Measurements from ENCODE around the gene FLAD1.

GRCh38 chr1:154992721-154993571 is 9.8 kb downstream of the FLAD1 start:
- TF ChIP-seq CTCF (IDR thresholded peaks at IDR 0.05) (no peak), RELA (CRISPR knock-in tag; IDR thresholded peaks at IDR 0.05; ENCODE audit: borderline replicate concordance) (no peak), ATF2 (CRISPR knock-in tag; IDR thresholded peaks at IDR 0.05; ENCODE audit: borderline replicate concordance, low read depth) (no peak), NFE2L1 (CRISPR knock-in tag; IDR thresholded peaks at IDR 0.05) (no peak), ZNF232 (CRISPR knock-in tag; IDR thresholded peaks at IDR 0.05) (no peak), MAX (CRISPR knock-in tag; IDR thresholded peaks at IDR 0.05) (no peak), NR1H2 (CRISPR knock-in tag; IDR thresholded peaks at IDR 0.05) (no peak)
